T-helper 1 cell treated with Interleukin-12 subunit alpha and Interleukin-12 subunit beta and Interleukin-4 antibody, amounts not matched to agents 30 μg/mL and 1 μg/mL, for 36 hours (primary cell): Measurements from ENCODE around the gene SDHAF2.
"Not testable (repeated sequence)": the region's sequence is repeated elsewhere in the genome, so short reads cannot be mapped to it uniquely, and the experiment has no call there.

Experiments
- H3K27ac Mint-ChIP-seq: one replicate; pipeline ENCODE4 v1.8.0; 2021; ENCODE audit warnings: mild to moderate bottlenecking, mixed read lengths
- H3K27me3 Mint-ChIP-seq: one replicate; pipeline ENCODE4 v1.8.0; 2021; ENCODE audit warnings: low read depth, mixed read lengths
- H3K36me3 Mint-ChIP-seq: one replicate; pipeline ENCODE4 v1.8.0; 2021; ENCODE audit warnings: low read depth, mixed read lengths
- H3K4me1 Mint-ChIP-seq: one replicate; pipeline ENCODE4 v1.8.0; 2021; ENCODE audit warnings: low read depth, mixed read lengths
- H3K4me3 Mint-ChIP-seq: one replicate; pipeline ENCODE4 v1.8.0; 2021; ENCODE audit warnings: mild to moderate bottlenecking, moderate library complexity, mixed read lengths
- H3K9me3 Mint-ChIP-seq: one replicate; pipeline ENCODE4 v1.8.0; 2021; ENCODE audit warnings: mixed read lengths

SDHAF2 gene

GRCh38 chr11:61447601-61448551 lies 18.0 kb downstream of the SDHAF2 start:
- Mint-ChIP-seq H3K9me3 (no peaks in the 10 kb centered on the region), H3K36me3 (peaks cover 41% of the 10 kb centered on the region), H3K4me3 (no peak overlapping the region), H3K27ac (no peak overlapping the region), H3K27me3 (no peaks in the 10 kb centered on the region), H3K4me1 (peaks cover 19% of the 10 kb centered on the region)

GRCh38 chr11:61448552-61448927 lies 18.6 kb downstream of the SDHAF2 start:
- Mint-ChIP-seq H3K27ac (no peak overlapping the region), H3K36me3 (peaks cover 37% of the 10 kb centered on the region), H3K9me3 (no peaks in the 10 kb centered on the region), H3K4me1 (peaks cover 15% of the 10 kb centered on the region), H3K27me3 (no peaks in the 10 kb centered on the region), H3K4me3 (no peak overlapping the region)

GRCh38 chr11:61452825-61453224 lies 22.9 kb downstream of the SDHAF2 start:
- Mint-ChIP-seq H3K27ac (no peak overlapping the region), H3K36me3 (peaks cover 30% of the 10 kb centered on the region), H3K27me3 (no peaks in the 10 kb centered on the region), H3K4me3 (no peak overlapping the region), H3K4me1 (peaks cover 9% of the 10 kb centered on the region), H3K9me3 (no peaks in the 10 kb centered on the region)

- peaks cover 8% of the 10 kb centered on the region for H3K4me1 Mint-ChIP-seq
- no peaks in the 10 kb centered on the region for H3K9me3 Mint-ChIP-seq
- no peak overlapping the region for H3K27ac Mint-ChIP-seq
- peaks cover 23% of the 10 kb centered on the region for H3K36me3 Mint-ChIP-seq
- no peak overlapping the region for H3K4me3 Mint-ChIP-seq
- H3K27me3 Mint-ChIP-seq = no peaks in the 10 kb centered on the region
Measured at GRCh38 chr11:61453695-61454094, 23.8 kb downstream of the SDHAF2 start.

- H3K27me3 Mint-ChIP-seq = no peaks in the 10 kb centered on the region
- H3K4me1 Mint-ChIP-seq = peaks cover 8% of the 10 kb centered on the region
- no peak overlapping the region for H3K4me3 Mint-ChIP-seq
- H3K9me3 Mint-ChIP-seq = no peaks in the 10 kb centered on the region
- no peak overlapping the region for H3K27ac Mint-ChIP-seq
- H3K36me3 Mint-ChIP-seq = peaks cover 21% of the 10 kb centered on the region
Measured at GRCh38 chr11:61454520-61454919, 24.6 kb downstream of the SDHAF2 start.

- Mint-ChIP-seq H3K27ac (no peak overlapping the region), H3K36me3 (peaks cover 7% of the 10 kb centered on the region), H3K9me3 (no peaks in the 10 kb centered on the region), H3K4me3 (no peak overlapping the region), H3K4me1 (peaks cover 2% of the 10 kb centered on the region), H3K27me3 (no peaks in the 10 kb centered on the region)
Measured at GRCh38 chr11:61460474-61460881, 30.6 kb downstream of the SDHAF2 start.

- Mint-ChIP-seq H3K4me1 (peaks cover 2% of the 10 kb centered on the region), H3K27ac (no peak overlapping the region), H3K9me3 (no peaks in the 10 kb centered on the region), H3K36me3 (peaks cover 7% of the 10 kb centered on the region), H3K27me3 (no peaks in the 10 kb centered on the region), H3K4me3 (no peak overlapping the region)
Measured at GRCh38 chr11:61460986-61461385, 31.1 kb downstream of the SDHAF2 start.

GRCh38 chr11:61467602-61468001 lies 37.7 kb downstream of the SDHAF2 start:
- not testable (repeated sequence) for H3K9me3 Mint-ChIP-seq, H3K27ac Mint-ChIP-seq, H3K27me3 Mint-ChIP-seq, H3K4me3 Mint-ChIP-seq, H3K36me3 Mint-ChIP-seq, H3K4me1 Mint-ChIP-seq

GRCh38 chr11:61468002-61468401 lies 38.1 kb downstream of the SDHAF2 start:
- H3K4me3 Mint-ChIP-seq = no peak overlapping the region

GRCh38 chr11:61472282-61472681 lies 42.4 kb downstream of the SDHAF2 start:
- H3K36me3 Mint-ChIP-seq = peaks cover 7% of the 10 kb centered on the region
- no peak overlapping the region for H3K27ac Mint-ChIP-seq
- no peak overlapping the region for H3K4me3 Mint-ChIP-seq
- H3K4me1 Mint-ChIP-seq = peaks cover 6% of the 10 kb centered on the region
- H3K27me3 Mint-ChIP-seq = no peaks in the 10 kb centered on the region
- H3K9me3 Mint-ChIP-seq = no peaks in the 10 kb centered on the region

More at GRCh38 chr11:61468002-61468401, 38.1 kb downstream of the SDHAF2 start:
- Mint-ChIP-seq H3K4me1 (peaks cover 1% of the 10 kb centered on the region), H3K36me3 (peaks cover 4% of the 10 kb centered on the region), H3K27me3 (no peaks in the 10 kb centered on the region), H3K9me3 (no peaks in the 10 kb centered on the region), H3K27ac (no peak overlapping the region)

GRCh38 chr11:61472868-61473267 lies 42.9 kb downstream of the SDHAF2 start:
- peaks cover 6% of the 10 kb centered on the region for H3K4me1 Mint-ChIP-seq
- no peak overlapping the region for H3K4me3 Mint-ChIP-seq
- no peak overlapping the region for H3K27ac Mint-ChIP-seq
- H3K36me3 Mint-ChIP-seq = peaks cover 7% of the 10 kb centered on the region
- H3K9me3 Mint-ChIP-seq = no peaks in the 10 kb centered on the region
- no peaks in the 10 kb centered on the region for H3K27me3 Mint-ChIP-seq

GRCh38 chr11:61473370-61474012 lies 43.6 kb downstream of the SDHAF2 start:
- Mint-ChIP-seq H3K9me3 (no peaks in the 10 kb centered on the region), H3K4me1 (peaks cover 10% of the 10 kb centered on the region), H3K36me3 (peaks cover 3% of the 10 kb centered on the region), H3K27me3 (no peaks in the 10 kb centered on the region), H3K27ac (no peak overlapping the region), H3K4me3 (no peak overlapping the region)

- H3K4me1 Mint-ChIP-seq = peaks cover 10% of the 10 kb centered on the region
- no peak overlapping the region for H3K27ac Mint-ChIP-seq
- H3K4me3 Mint-ChIP-seq = no peak overlapping the region
- H3K9me3 Mint-ChIP-seq = no peaks in the 10 kb centered on the region
- H3K27me3 Mint-ChIP-seq = no peaks in the 10 kb centered on the region
- peaks cover 3% of the 10 kb centered on the region for H3K36me3 Mint-ChIP-seq
Measured at GRCh38 chr11:61474013-61474643, 44.2 kb downstream of the SDHAF2 start.

GRCh38 chr11:61475433-61475832 lies 45.5 kb downstream of the SDHAF2 start:
- peaks cover 10% of the 10 kb centered on the region for H3K4me1 Mint-ChIP-seq
- H3K36me3 Mint-ChIP-seq = peaks cover 3% of the 10 kb centered on the region
- no peak overlapping the region for H3K27ac Mint-ChIP-seq
- H3K27me3 Mint-ChIP-seq = no peaks in the 10 kb centered on the region
- no peaks in the 10 kb centered on the region for H3K9me3 Mint-ChIP-seq
- H3K4me3 Mint-ChIP-seq = no peak overlapping the region

GRCh38 chr11:61476371-61476770 lies 46.4 kb downstream of the SDHAF2 start:
- Mint-ChIP-seq H3K36me3 (peaks cover 3% of the 10 kb centered on the region), H3K4me1 (peaks cover 9% of the 10 kb centered on the region), H3K4me3 (no peak overlapping the region), H3K27ac (no peak overlapping the region), H3K9me3 (no peaks in the 10 kb centered on the region), H3K27me3 (no peaks in the 10 kb centered on the region)
